ENCODE measurements around the gene OPRPN. TPM values are rescaled to one million over a fixed set of nuclear protein-coding genes. Genes with fewer than 3 reads are reported as not detected.

Gene OPRPN, protein sequence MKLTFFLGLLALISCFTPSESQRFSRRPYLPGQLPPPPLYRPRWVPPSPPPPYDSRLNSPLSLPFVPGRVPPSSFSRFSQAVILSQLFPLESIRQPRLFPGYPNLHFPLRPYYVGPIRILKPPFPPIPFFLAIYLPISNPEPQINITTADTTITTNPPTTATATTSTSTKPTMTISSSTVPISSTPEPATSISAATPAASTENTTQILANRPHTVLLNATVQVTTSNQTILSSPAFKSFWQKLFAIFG
- not detected for polyA plus RNA-seq (ENCODE audit: insufficient read length in 3 of 3)
- long read RNA-seq, donor 1, result 0 reads
- long read RNA-seq, donor 2, result 0 reads
- long read RNA-seq, donor 3, result 0 reads
- long read RNA-seq, donor 4, result 0 reads
- long read RNA-seq, donor 5, result 0 reads
- long read RNA-seq, donor 6, result 0 reads
- long read RNA-seq, donor 7, result 0 reads
- long read RNA-seq, donor 8, result 0 reads
- long read RNA-seq, donor 9, result 0 reads
- long read RNA-seq, donor 10, result 0 reads
- long read RNA-seq, donor 11, result 0 reads
- long read RNA-seq, donor 12, result 0 reads
- long read RNA-seq, donor 13, result 0 reads
- long read RNA-seq, donor 14, result 0 reads
- long read RNA-seq, donor 15, result 0 reads
- long read RNA-seq, donor 16, result 0 reads

DNA sequence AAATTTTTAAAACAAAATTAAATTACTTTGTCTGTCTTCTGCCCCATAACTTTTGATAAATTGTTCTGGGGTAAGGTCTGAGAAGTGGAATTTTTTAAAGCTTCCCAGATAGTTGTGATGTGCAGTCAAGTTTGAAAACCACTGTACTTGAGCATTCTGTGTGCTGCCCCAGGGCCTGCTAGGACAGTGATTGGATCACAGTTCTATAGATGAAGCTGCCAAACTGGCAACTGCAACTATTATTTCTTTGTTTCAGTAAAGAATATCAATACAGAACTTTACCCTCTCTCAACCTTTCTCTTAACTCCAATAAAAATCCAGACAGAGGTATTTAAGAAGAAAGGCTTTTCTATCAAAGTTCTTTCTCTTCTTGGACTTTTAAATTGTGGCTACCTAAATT lies at the start of gene OPRPN:
Gene OPRPN (plus strand): TSS at position 361 of the 400 bp plus-strand sequence. CDS start 1,346 bp downstream, outside the sequence.
- no peak for DNase-seq (ENCODE audit: extremely low read depth in 1 of 11, low read depth in 9 of 11, low spot score in 4 of 11)

- DNase-seq (ENCODE audit: extremely low read depth in 1 of 11, low read depth in 9 of 11, low spot score in 4 of 11), result no peak
Observed at GRCh38 chr4:70356185-70356584, 41.6 kb upstream of the OPRPN start.

DNA sequence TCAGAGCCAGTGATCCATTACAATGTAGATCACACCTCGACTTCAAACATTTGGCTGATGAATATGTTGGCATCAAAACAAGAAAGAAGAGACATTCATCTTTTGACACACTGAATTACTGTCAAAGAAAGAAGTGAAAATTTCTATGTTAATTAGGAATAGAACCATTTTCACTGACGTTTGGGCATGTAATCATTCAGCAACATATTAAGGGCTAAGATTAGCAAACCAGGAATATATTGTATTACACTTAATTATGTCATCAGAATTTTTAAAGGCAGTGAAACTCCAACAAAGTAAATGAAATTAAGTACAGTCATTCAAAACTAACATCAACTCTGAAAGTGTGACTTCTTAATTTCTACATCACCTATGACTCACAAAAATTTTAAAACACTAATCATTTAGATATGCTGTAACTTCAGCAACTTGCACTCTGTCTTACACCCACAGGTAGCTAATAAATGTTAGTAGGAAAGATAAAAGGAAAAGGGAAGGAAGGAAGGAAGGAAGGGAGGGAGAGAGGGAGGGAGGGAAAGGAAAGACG lies 38.6 kb upstream of the OPRPN start:
- DNase-seq (ENCODE audit: extremely low read depth in 1 of 11, low read depth in 9 of 11, low spot score in 4 of 11), result no peak

DNA sequence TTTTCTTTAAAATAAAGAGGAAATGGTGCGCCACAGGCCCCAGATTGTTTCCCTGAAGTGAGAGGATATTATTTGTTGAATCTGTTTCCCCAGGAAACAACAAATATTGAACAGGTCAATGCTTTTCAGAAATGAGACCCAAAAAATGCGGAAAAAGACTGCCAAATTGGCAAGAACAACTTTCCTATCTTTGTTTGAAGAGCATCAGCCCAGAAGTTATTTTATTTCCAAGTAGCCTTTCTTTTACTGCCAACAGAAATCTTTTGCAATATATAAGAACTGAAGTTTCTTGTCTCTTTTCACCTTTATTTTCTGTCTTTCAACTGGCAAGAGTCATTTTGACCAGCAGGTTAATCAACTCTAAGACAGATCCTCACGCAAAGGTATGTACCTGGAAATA lies 37.3 kb upstream of the OPRPN start, which contains the start of gene SMR3A:
Gene SMR3A (plus strand): TSS at position 301 of the 400 bp plus-strand sequence. CDS start 1,356 bp downstream, outside the sequence.
- no peak for DNase-seq (ENCODE audit: extremely low read depth in 1 of 11, low read depth in 9 of 11, low spot score in 4 of 11)

- no peak for DNase-seq (ENCODE audit: extremely low read depth in 1 of 11, low read depth in 9 of 11, low spot score in 4 of 11)
Observed at GRCh38 chr4:70364002-70364401, 33.7 kb upstream of the OPRPN start.

DNA sequence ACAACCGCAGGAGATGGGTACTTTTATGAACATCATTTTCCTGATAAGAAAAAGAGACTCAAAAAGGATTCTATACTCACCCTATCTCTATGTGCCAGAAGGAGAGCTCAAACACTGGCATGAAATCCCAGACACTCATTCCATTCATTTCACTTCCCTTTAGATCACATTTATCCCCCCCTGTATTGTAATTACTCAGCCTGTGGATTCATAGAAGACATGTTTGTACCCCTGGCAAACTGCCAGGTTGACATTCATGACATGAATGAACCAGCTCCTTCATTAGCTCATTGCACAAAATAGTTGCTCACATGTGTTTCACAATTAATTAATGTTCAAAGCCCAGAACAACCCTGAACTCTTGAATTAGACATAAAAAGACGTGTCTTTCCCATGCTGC lies 32.3 kb upstream of the OPRPN start:
- no peak for DNase-seq (ENCODE audit: extremely low read depth in 1 of 11, low read depth in 9 of 11, low spot score in 4 of 11)

DNA sequence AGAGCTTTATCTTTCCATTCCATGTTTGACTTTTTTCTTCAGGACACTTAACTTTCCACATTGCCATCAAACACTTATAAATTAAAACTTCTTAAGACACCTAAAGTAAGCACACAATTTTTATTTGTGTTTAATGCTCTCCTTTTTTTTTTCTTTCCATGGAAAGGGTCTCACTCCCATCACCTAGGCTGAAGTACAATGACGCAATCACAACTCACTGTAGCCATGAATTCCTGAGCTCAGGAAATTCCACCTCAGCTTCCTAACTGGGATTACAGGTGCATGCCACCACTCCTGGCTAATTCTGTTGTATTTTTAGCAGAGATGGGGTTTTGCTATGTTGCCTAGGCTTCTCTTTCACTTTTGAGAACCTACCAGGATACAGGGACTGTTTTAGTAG lies 29.9 kb upstream of the OPRPN start:
- DNase-seq (ENCODE audit: extremely low read depth in 1 of 11, low read depth in 9 of 11, low spot score in 4 of 11), result no peak

- DNase-seq (ENCODE audit: extremely low read depth in 1 of 11, low read depth in 9 of 11, low spot score in 4 of 11), result no peak
Observed at GRCh38 chr4:70371987-70372386, 25.8 kb upstream of the OPRPN start.

- DNase-seq (ENCODE audit: extremely low read depth in 1 of 11, low read depth in 9 of 11, low spot score in 4 of 11), result no peak
Observed at GRCh38 chr4:70372760-70373159, 25.0 kb upstream of the OPRPN start.

DNA sequence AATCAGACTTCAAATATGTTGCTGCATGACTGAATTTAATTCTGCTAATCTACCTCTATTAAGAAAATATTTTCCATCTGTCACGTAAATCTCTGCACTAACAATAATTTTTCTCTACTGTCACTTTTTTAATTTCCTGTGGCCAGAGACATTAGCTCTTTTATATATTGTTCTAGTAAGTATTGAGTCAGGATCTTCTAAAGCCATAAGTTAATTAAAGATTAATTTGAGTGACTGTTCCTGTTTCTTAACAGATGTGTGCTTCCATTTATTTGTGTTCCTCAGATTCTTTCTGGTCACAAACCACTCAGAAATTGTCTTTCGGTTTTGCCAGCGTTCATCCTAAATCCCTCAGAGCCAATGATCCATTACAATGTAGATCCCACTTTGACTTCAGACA lies 17.2 kb upstream of the OPRPN start:
- no peak for DNase-seq (ENCODE audit: extremely low read depth in 1 of 11, low read depth in 9 of 11, low spot score in 4 of 11)

DNA sequence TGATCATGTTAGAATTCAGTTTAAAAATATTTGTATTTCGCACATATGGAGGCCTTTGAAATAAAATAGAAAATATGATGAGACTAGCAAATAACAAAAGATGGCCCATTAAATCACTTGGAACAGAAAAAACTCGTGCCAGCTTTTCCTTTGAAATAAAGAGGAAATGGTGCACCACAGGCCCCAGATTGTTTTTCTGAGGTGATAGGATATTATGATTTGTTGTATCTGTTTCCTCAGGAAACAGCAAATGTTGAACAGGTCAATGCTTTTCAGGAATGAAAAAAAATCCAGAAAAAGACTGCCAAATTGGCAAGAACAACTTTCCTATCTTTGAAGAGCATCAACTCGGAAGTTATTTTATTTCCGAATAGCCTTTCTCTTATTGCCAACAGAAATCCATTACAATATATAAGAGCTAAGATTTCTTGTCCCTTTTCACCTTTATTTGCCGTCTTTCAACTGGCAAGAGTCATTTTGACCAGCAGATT lies 15.0 kb upstream of the OPRPN start, which contains the start of gene SMR3B:
Gene SMR3B (plus strand): TSS at position 441 of the 491 bp plus-strand sequence. CDS start 1,380 bp downstream, outside the sequence.
- no peak for DNase-seq (ENCODE audit: extremely low read depth in 1 of 11, low read depth in 9 of 11, low spot score in 4 of 11)

DNA sequence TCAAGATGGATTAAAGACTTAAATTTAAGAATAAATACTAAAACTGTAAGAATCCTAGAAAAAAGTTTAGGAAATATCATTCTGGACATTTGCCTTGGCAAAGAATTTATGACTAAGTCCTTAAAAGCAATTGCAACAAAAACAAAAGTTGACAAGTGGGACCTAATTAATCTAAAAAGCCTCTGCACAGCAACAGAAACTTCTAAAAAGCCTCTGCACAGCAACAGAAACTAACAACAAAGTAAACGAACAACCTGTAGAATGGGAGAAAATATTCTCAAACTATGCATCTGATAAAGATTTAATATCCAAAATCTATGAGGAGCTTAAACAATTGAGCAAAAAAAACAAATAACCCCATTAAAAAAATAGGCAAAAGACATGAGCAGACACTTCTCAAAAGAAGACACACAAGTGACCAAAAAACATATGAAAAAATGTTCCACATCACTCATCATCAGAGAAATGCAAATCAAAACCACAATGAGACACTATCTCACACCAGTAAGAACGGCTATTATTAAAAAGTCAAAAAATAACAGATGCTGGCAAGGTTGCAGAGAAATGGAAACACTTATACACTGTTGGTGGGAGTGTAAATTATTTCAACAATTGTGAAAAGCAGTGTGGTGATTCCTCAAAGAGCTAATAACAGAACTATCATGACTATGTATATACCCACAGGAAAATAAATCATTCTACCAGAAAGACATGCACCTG lies 5.5 kb upstream of the OPRPN start:
- peak in 2 of 11 donors; percentile 4 to 5 for DNase-seq (ENCODE audit: extremely low read depth in 1 of 11, low read depth in 9 of 11, low spot score in 4 of 11)

DNA sequence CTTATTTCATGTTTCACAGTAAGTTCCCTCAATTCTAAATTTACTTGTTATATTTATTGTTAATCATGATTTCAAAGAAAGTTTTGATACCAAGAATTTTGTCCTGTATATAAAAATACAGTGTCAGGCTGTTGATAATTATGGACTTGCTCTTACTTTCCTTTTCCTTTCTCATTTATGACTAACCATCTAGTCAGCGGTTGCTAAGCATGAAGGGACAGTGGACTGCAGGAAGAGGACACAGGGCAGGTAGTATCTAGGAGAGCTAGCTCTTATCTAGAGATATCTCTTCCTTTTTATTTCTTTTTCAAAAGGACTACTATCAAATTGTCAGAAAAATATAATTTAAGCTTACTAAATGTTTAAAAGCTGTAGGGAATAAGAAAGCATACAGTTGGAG lies 1.6 kb downstream of the OPRPN start:
- DNase-seq (ENCODE audit: extremely low read depth in 1 of 11, low read depth in 9 of 11, low spot score in 4 of 11), result no peak

GRCh38 chr4:70402762-70403161 lies 5.0 kb downstream of the OPRPN start:
- no peak for DNase-seq (ENCODE audit: extremely low read depth in 1 of 11, low read depth in 9 of 11, low spot score in 4 of 11)

DNA sequence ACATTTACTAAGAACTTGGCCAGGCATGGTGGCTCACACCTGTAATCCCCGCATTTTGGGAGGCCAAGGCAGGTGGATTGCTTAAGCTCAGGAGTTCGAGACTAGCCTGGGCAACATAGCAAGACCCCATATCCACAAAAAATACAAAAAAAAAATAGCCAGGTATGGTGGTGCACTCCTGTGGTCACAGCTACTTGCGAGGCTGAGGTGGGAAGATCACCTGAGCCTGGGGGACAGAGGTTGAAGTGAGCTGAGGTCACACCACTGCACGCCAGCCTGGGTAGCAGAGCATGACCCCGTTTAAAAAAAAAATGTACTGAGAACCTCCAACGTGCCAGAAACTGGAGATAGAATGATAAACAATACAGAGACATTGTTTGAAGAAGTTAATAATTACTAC lies 8.0 kb downstream of the OPRPN start:
- DNase-seq (ENCODE audit: extremely low read depth in 1 of 11, low read depth in 9 of 11, low spot score in 4 of 11), result no peak

DNA sequence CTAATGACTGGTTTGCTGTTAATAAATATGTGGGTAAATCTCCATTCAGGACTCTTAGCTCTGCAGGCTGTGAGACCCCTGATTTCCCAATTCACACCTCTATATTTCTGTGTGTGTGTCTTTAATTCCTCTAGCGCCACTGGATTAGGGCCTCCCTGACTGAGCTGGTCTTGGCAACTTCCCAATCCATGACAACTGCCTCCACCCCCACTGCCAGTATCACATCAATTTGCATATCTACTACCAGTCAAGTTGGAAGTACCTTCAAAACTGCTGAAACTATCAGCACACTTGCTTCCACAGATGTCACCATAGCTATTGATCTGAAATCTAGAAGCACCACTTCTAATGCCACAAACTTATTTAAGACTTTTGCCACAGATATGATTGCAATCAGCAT lies 27.6 kb downstream of the OPRPN start:
- no peak for DNase-seq (ENCODE audit: extremely low read depth in 1 of 11, low read depth in 9 of 11, low spot score in 4 of 11)

- no peak for DNase-seq (ENCODE audit: extremely low read depth in 1 of 11, low read depth in 9 of 11, low spot score in 4 of 11)
Observed at GRCh38 chr4:70426789-70427188, 29.0 kb downstream of the OPRPN start.

DNA sequence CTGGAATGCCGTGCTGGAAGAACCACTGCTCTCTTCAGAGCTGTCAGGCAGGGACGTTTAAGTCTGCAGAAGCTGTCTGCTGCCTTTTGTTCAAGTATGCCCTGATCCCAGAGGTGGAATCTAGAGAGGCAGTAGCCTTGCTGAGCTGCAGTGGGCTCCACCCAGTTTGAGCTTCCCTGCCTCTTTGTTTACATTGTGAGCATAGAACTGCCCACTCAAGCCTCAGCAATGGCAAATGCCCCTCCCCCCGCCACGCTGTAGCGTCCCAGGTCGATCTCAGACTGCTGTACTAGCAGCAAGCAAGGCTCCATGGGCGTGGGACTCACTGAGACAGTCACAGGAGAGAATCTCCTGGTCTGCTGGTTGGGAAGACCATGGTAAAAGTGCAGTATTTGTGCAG lies 39.5 kb downstream of the OPRPN start:
- no peak for DNase-seq (ENCODE audit: extremely low read depth in 1 of 11, low read depth in 9 of 11, low spot score in 4 of 11)

GRCh38 chr4:70442474-70442873 lies 44.7 kb downstream of the OPRPN start:
- no peak for DNase-seq (ENCODE audit: extremely low read depth in 1 of 11, low read depth in 9 of 11, low spot score in 4 of 11)
